ENCODE results near the gene MSGN1. TPM values are rescaled to one million over a fixed set of nuclear protein-coding genes. Genes with fewer than 3 reads are reported as not detected.

The MSGN1 gene
- total RNA-seq, 1 donor from 2014 or later: not detected

GRCh38 chr2:17846676-17847075, 30.4 kb downstream of the MSGN1 start:
- intact Hi-C loops (cut with micrococcal nuclease): no loop called here

GRCh38 chr2:17847236-17847635, 31.0 kb downstream of the MSGN1 start:
- intact Hi-C loops (cut with micrococcal nuclease): no loop called here

- intact Hi-C loops (cut with micrococcal nuclease): no loop called here
These were observed 33.0 kb downstream of the MSGN1 start for GRCh38 chr2:17849275-17849674.

- intact Hi-C loops (cut with micrococcal nuclease): no loop called here
These were observed 33.9 kb downstream of the MSGN1 start for GRCh38 chr2:17850151-17850550.

GRCh38 chr2:17851731-17852585, 35.7 kb downstream of the MSGN1 start:
- intact Hi-C loops (cut with micrococcal nuclease): loop anchor here (1.0 kb wide), 3 partner anchors 297 to 526 kb away; no protein-coding TSS in a partner anchor

- intact Hi-C loops (cut with micrococcal nuclease): no loop called here
These were observed 37.5 kb downstream of the MSGN1 start for GRCh38 chr2:17853799-17854198.

GRCh38 chr2:17857021-17857420, 40.8 kb downstream of the MSGN1 start:
- intact Hi-C loops (cut with micrococcal nuclease): no loop called here

GRCh38 chr2:17858064-17858463, 41.8 kb downstream of the MSGN1 start:
- intact Hi-C loops (cut with micrococcal nuclease): no loop called here

- intact Hi-C loops (cut with micrococcal nuclease): no loop called here
These were observed 47.3 kb downstream of the MSGN1 start for GRCh38 chr2:17863539-17863938.

GRCh38 chr2:17864676-17865075, 48.4 kb downstream of the MSGN1 start:
- intact Hi-C loops (cut with micrococcal nuclease): no loop called here

- intact Hi-C loops (cut with micrococcal nuclease): no loop called here
These were observed 50.9 kb downstream of the MSGN1 start for GRCh38 chr2:17867133-17867532.

Other genes starting within 250 kb of the MSGN1 start
- 33.4 and 36.6 TPM in 2 replicates for gene SMC6, start 62.6 kb upstream of the MSGN1 start, total RNA-seq
- gene GEN1, start 62.3 kb upstream of the MSGN1 start, total RNA-seq: 25.0 and 31.1 TPM in 2 replicates
- not detected in 2 replicates for gene KCNS3, start 62.2 kb downstream of the MSGN1 start, total RNA-seq

Measured in T-helper 1 cell treated with Interleukin-12 subunit alpha and Interleukin-12 subunit beta and Interleukin-4 antibody, amounts not matched to agents 30 ng/mL and 1 ng/mL, for 36 hours (primary cell).